Omental fat pad (tissue), 4 donors: Measurements from ENCODE around the gene REEP1. TPM values are rescaled to one million over a fixed set of nuclear protein-coding genes. Genes with fewer than 3 reads are reported as not detected.

Experiments
- ATAC-seq: fragments of 150-250 bp; one replicate; pipeline ENCODE4 v1.9.1; 2016; ENCODE audit warnings: mild to moderate bottlenecking, moderate library complexity; ENCODE audit not compliant: low FRiP score
- DNase-seq: peaks from one replicate; pipeline ENCODE4 v3.0.0-alpha.2; 2019; ENCODE audit warnings: low spot score
- CTCF ChIP-seq, 3 donors: fragments of 450-650 bp; IDR thresholded peaks; one replicate each; pipeline ENCODE4 v1.5.1; 2016 to 2017; ENCODE audit warnings: antibody characterized with exemption in 3 of 3, mild to moderate bottlenecking in 3 of 3, moderate library complexity in 2 of 3
- total RNA-seq, 4 donors: library from RNA; depleted of rRNA; stranded (reverse); fragments of >200 nt; gene quantifications; one replicate each; pipeline ENCODE4 v1.1.0, GENCODE V29; 2016

Gene REEP1
- total RNA-seq, 4 donors from 2014 or later: 2.5 to 15.4 (median 4.3) TPM

GRCh38 chr2:86366651-86367498 lies 29.4 kb upstream of the REEP1 start:
- ATAC-seq: no peak
- TF ChIP-seq CTCF (IDR thresholded peaks at IDR 0.05): no peak
- DNase-seq: no peak

- DNase-seq (no peak), ATAC-seq (no peak)
- TF ChIP-seq CTCF (IDR thresholded peaks at IDR 0.05): no peak
Measured at GRCh38 chr2:86364894-86365293, 27.5 kb upstream of the REEP1 start.

- DNase-seq (no peak), ATAC-seq (no peak)
- no peak for TF ChIP-seq CTCF (IDR thresholded peaks at IDR 0.05)
Measured at GRCh38 chr2:86360776-86361175, 23.4 kb upstream of the REEP1 start.

- ATAC-seq (no peak), DNase-seq (no peak)
- TF ChIP-seq CTCF (IDR thresholded peaks at IDR 0.05): no peak
Measured at GRCh38 chr2:86358957-86359356, 21.5 kb upstream of the REEP1 start.

- no peak for TF ChIP-seq CTCF (IDR thresholded peaks at IDR 0.05)
- no peak for ATAC-seq
- DNase-seq: no peak
Measured at GRCh38 chr2:86357392-86357963, 20.1 kb upstream of the REEP1 start.

GRCh38 chr2:86352727-86353221 lies 15.3 kb upstream of the REEP1 start:
- ATAC-seq: no peak

More at GRCh38 chr2:86352727-86353221, 15.3 kb upstream of the REEP1 start:
- TF ChIP-seq CTCF (IDR thresholded peaks at IDR 0.05): no peak
- DNase-seq: no peak
